Measurements from ENCODE around the gene TRAPPC5. TPM values are rescaled to one million over a fixed set of nuclear protein-coding genes. Genes with fewer than 3 reads are reported as not detected.

The TRAPPC5 gene
- total and polyA plus RNA-seq, 9 donors = 29.4 to 88.8 (median 41.6) TPM

DNA sequence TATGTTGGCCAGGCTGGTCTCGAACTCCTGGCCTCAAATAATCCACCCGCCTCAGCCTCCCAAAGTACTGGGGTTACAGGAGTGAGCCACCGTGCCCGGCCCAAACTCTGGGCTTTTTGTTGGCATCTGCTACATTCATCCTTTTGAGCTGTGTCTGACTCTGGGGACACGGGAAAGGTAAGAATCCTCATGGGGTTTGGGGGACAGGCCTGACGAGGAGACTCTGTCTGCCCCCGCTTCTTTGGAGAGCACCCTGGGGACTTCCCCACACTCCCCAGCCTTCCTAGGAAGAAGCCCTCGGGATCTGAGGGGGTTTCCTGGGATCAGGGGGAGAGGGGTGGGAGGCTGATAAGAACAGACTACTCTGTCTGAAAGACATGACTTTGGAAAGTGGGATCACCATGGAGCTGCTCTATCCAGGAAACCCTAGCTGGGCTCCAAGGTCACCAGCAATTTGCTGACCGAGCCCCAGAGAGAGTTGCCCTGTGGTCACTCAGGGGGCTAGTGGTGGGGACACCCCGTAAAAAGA, 29.4 kb downstream of the TRAPPC5 start:
- Histone ChIP-seq H3K27ac (ENCODE audit: low read length) (no peak overlapping the region), H3K9me3 (replicated peaks; ENCODE audit: control insufficient read depth, low read depth, low read length) (no peaks in the 10 kb centered on the region), H3K4me1 (ENCODE audit: control insufficient read depth, insufficient read depth, low read length) (peaks cover 5% of the 10 kb centered on the region), H3K36me3 (ENCODE audit: control insufficient read depth, insufficient read depth, low read length) (no peaks in the 10 kb centered on the region), H3K4me3 (ENCODE audit: low read length) (no peak overlapping the region), H3K27me3 (ENCODE audit: control insufficient read depth, insufficient read depth, low read length) (no peaks in the 10 kb centered on the region)
- no peak for DNase-seq
- WGBS (ENCODE audit: insufficient coverage) = 79% methylated on average over 5 of the region's 10 CpGs

GRCh38 chr19:7710616-7711015, 30.0 kb downstream of the TRAPPC5 start:
- Histone ChIP-seq H3K4me1 (ENCODE audit: control insufficient read depth, insufficient read depth, low read length) (peaks cover 5% of the 10 kb centered on the region), H3K27me3 (ENCODE audit: control insufficient read depth, insufficient read depth, low read length) (no peaks in the 10 kb centered on the region), H3K27ac (ENCODE audit: low read length) (no peak overlapping the region), H3K9me3 (replicated peaks; ENCODE audit: control insufficient read depth, low read depth, low read length) (no peaks in the 10 kb centered on the region), H3K36me3 (ENCODE audit: control insufficient read depth, insufficient read depth, low read length) (no peaks in the 10 kb centered on the region), H3K4me3 (ENCODE audit: low read length) (no peak overlapping the region)
- 72% methylated on average over 5 of the region's 5 CpGs for WGBS (ENCODE audit: insufficient coverage)
- DNase-seq = no peak

DNA sequence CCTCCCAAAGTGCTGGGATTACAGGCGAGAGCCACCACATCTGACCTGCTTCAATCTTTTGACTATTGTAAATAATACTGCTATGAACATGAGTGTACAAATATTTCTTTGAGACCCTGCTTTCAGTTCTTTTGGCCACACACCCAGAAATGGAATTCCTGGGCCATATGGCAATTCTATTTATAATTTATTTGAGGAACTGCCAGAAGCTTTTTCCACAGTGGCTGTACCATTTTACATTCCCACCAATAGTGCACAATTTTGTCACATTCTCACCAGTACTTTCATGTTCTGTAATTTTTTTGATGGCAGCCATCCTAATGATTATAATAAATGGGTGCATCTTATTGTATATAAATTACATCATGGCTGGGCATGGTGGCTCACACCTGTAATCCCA, 35.0 kb downstream of the TRAPPC5 start:
- peak; percentile 34 for DNase-seq
- H3K9me3 ChIP-seq (replicated peaks; ENCODE audit: control insufficient read depth, low read depth, low read length) = peaks cover 4% of the 10 kb centered on the region
- H3K4me3 ChIP-seq (ENCODE audit: low read length) = no peak overlapping the region
- H3K4me1 ChIP-seq (ENCODE audit: control insufficient read depth, insufficient read depth, low read length) = no peaks in the 10 kb centered on the region
- no CpG with 5 or more reads among the region's 1 CpG for WGBS (ENCODE audit: insufficient coverage)
- H3K27me3 ChIP-seq (ENCODE audit: control insufficient read depth, insufficient read depth, low read length) = no peaks in the 10 kb centered on the region
- H3K36me3 ChIP-seq (ENCODE audit: control insufficient read depth, insufficient read depth, low read length) = no peaks in the 10 kb centered on the region
- H3K27ac ChIP-seq (ENCODE audit: low read length) = no peak overlapping the region

DNA sequence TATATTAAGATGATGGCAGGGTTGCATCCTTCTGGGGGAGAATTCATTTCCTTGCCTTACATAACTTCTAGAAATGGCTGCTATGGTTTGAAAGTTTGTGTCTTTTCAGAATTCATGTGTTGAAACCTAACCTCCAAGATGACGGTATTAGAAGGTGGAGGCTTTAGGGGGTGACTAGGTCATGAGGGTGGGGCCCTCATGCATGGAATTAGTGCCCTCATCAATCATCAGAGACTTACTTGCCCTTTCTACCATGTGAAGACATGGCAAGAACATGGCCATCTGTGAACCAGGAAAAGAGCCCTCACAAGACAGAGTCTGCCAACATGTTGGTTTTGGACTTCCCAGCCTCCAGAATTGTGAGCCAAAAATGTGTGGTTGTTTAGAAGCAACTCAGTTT, 36.1 kb downstream of the TRAPPC5 start:
- H3K4me1 ChIP-seq (ENCODE audit: control insufficient read depth, insufficient read depth, low read length) = no peaks in the 10 kb centered on the region
- DNase-seq = no peak
- H3K4me3 ChIP-seq (ENCODE audit: low read length) = no peak overlapping the region
- H3K9me3 ChIP-seq (replicated peaks; ENCODE audit: control insufficient read depth, low read depth, low read length) = peaks cover 4% of the 10 kb centered on the region
- no peak overlapping the region for H3K27ac ChIP-seq (ENCODE audit: low read length)
- H3K36me3 ChIP-seq (ENCODE audit: control insufficient read depth, insufficient read depth, low read length) = no peaks in the 10 kb centered on the region
- no CpG with 5 or more reads among the region's 1 CpG for WGBS (ENCODE audit: insufficient coverage)
- no peaks in the 10 kb centered on the region for H3K27me3 ChIP-seq (ENCODE audit: control insufficient read depth, insufficient read depth, low read length)

DNA sequence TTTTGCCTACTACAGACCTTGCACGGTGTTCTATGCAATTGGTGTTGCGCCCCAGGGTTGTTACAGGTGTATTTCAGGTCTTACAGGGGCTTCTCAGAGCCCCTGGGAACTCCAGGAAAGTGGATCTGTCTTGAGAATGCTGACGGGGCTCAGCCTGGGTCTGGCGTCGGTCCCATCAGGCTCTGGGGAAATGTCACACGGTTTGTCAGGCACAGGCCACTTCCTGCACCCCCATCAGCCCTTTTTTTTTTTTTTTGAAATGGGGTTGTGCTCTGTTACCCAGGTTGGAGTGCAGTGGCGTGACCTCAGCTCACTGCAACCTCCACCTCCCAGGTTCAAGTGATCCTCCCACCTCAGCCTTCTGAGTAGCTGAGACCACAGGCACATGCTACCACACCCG, 38.0 kb downstream of the TRAPPC5 start:
- peaks cover 4% of the 10 kb centered on the region for H3K9me3 ChIP-seq (replicated peaks; ENCODE audit: control insufficient read depth, low read depth, low read length)
- H3K4me1 ChIP-seq (ENCODE audit: control insufficient read depth, insufficient read depth, low read length) = no peaks in the 10 kb centered on the region
- 60% methylated on average over 3 of the region's 8 CpGs for WGBS (ENCODE audit: insufficient coverage)
- no peak overlapping the region for H3K27ac ChIP-seq (ENCODE audit: low read length)
- DNase-seq = peak; percentile 36
- no peak overlapping the region for H3K4me3 ChIP-seq (ENCODE audit: low read length)
- no peaks in the 10 kb centered on the region for H3K27me3 ChIP-seq (ENCODE audit: control insufficient read depth, insufficient read depth, low read length)
- H3K36me3 ChIP-seq (ENCODE audit: control insufficient read depth, insufficient read depth, low read length) = no peaks in the 10 kb centered on the region

- Histone ChIP-seq H3K4me3 (ENCODE audit: low read length) (no peak overlapping the region), H3K9me3 (replicated peaks; ENCODE audit: control insufficient read depth, low read depth, low read length) (peaks cover 4% of the 10 kb centered on the region), H3K36me3 (ENCODE audit: control insufficient read depth, insufficient read depth, low read length) (no peaks in the 10 kb centered on the region), H3K27me3 (ENCODE audit: control insufficient read depth, insufficient read depth, low read length) (no peaks in the 10 kb centered on the region), H3K27ac (ENCODE audit: low read length) (no peak overlapping the region), H3K4me1 (ENCODE audit: control insufficient read depth, insufficient read depth, low read length) (no peaks in the 10 kb centered on the region)
- no peak for DNase-seq
- WGBS (ENCODE audit: insufficient coverage) = 55% methylated on average over 4 of the region's 6 CpGs
Observed at GRCh38 chr19:7720351-7720750, 39.7 kb downstream of the TRAPPC5 start.

- Histone ChIP-seq H3K27ac (ENCODE audit: low read length) (no peak overlapping the region), H3K4me3 (ENCODE audit: low read length) (no peak overlapping the region), H3K9me3 (replicated peaks; ENCODE audit: control insufficient read depth, low read depth, low read length) (no peaks in the 10 kb centered on the region), H3K27me3 (ENCODE audit: control insufficient read depth, insufficient read depth, low read length) (no peaks in the 10 kb centered on the region), H3K4me1 (ENCODE audit: control insufficient read depth, insufficient read depth, low read length) (no peaks in the 10 kb centered on the region), H3K36me3 (ENCODE audit: control insufficient read depth, insufficient read depth, low read length) (no peaks in the 10 kb centered on the region)
- no peak for DNase-seq
- WGBS (ENCODE audit: insufficient coverage) = 20% methylated on average over 2 of the region's 5 CpGs
Observed at GRCh38 chr19:7722231-7722651, 41.6 kb downstream of the TRAPPC5 start.

- H3K4me1 ChIP-seq (ENCODE audit: control insufficient read depth, insufficient read depth, low read length) = no peaks in the 10 kb centered on the region
- no peak overlapping the region for H3K4me3 ChIP-seq (ENCODE audit: low read length)
- no peaks in the 10 kb centered on the region for H3K9me3 ChIP-seq (replicated peaks; ENCODE audit: control insufficient read depth, low read depth, low read length)
- DNase-seq = no peak
- no peak overlapping the region for H3K27ac ChIP-seq (ENCODE audit: low read length)
- peaks cover 32% of the 10 kb centered on the region for H3K27me3 ChIP-seq (ENCODE audit: control insufficient read depth, insufficient read depth, low read length)
- H3K36me3 ChIP-seq (ENCODE audit: control insufficient read depth, insufficient read depth, low read length) = no peaks in the 10 kb centered on the region
- 40% methylated on average over 1 of the region's 2 CpGs for WGBS (ENCODE audit: insufficient coverage)
Observed at GRCh38 chr19:7725791-7726190, 45.2 kb downstream of the TRAPPC5 start.

GRCh38 chr19:7729211-7729610, 48.6 kb downstream of the TRAPPC5 start:
- whole genome bisulfite sequencing (ENCODE audit: insufficient coverage) = 7% methylated on average over 6 of the region's 16 CpGs
- Histone ChIP-seq H3K9me3 (replicated peaks; ENCODE audit: control insufficient read depth, low read depth, low read length) (no peaks in the 10 kb centered on the region), H3K27me3 (ENCODE audit: control insufficient read depth, insufficient read depth, low read length) (peaks cover 53% of the 10 kb centered on the region), H3K27ac (ENCODE audit: low read length) (no peak overlapping the region), H3K4me3 (ENCODE audit: low read length) (no peak overlapping the region), H3K36me3 (ENCODE audit: control insufficient read depth, insufficient read depth, low read length) (no peaks in the 10 kb centered on the region), H3K4me1 (ENCODE audit: control insufficient read depth, insufficient read depth, low read length) (no peaks in the 10 kb centered on the region)
- DNase-seq = no peak

DNA sequence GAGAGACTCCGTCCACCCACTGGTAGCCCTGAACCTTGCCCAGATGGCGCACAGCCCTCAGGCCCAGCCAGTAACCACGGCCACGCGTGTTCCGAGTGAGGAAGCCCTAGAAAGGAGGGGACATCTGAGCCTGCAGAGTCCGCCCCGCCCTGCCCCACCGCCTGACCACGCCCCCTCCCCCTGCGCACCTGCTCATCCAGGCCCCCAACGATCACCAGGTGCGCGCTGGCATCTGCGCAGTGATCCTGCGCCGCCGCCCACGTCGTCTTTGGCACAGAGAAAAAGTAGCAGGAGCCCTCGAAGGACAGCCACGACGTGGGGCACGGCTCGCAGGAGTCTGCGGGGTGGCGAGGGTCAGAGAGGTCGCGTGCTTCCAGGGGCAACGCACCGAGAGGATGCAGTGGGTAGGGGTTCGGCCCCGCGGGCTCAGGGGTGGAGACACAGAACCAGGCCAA, 49.2 kb downstream of the TRAPPC5 start:
- 7% methylated on average over 23 of the region's 34 CpGs for WGBS (ENCODE audit: insufficient coverage)
- no peak overlapping the region for H3K27ac ChIP-seq (ENCODE audit: low read length)
- H3K27me3 ChIP-seq (ENCODE audit: control insufficient read depth, insufficient read depth, low read length) = peaks cover 55% of the 10 kb centered on the region
- no peaks in the 10 kb centered on the region for H3K4me1 ChIP-seq (ENCODE audit: control insufficient read depth, insufficient read depth, low read length)
- no peak for DNase-seq
- H3K36me3 ChIP-seq (ENCODE audit: control insufficient read depth, insufficient read depth, low read length) = no peaks in the 10 kb centered on the region
- H3K9me3 ChIP-seq (replicated peaks; ENCODE audit: control insufficient read depth, low read depth, low read length) = no peaks in the 10 kb centered on the region
- no peak overlapping the region for H3K4me3 ChIP-seq (ENCODE audit: low read length)

Data from muscle of leg (tissue), 11 donors.